OCI-LY3 (cell line): Measurements from ENCODE around the gene TDRD7.

Experiments used
- H2AFZ ChIP-seq: fragments of 200-600, 300-600 bp; shearing (Covaris generic); 2 replicates; pipeline ENCODE4 v1.6.0; 2014; ENCODE audit warnings: antibody characterized with exemption, low read depth, low read length
- H3K27ac ChIP-seq: fragments of 200-600, 300-600 bp; sonication (generic); 2 replicates; pipeline ENCODE4 v1.5.1; 2014; ENCODE audit warnings: mild to moderate bottlenecking, low read length, moderate library complexity, mixed read lengths
- H3K27me3 ChIP-seq: fragments of 200-600, 300-600 bp; sonication (generic); 2 replicates; pipeline ENCODE4 v1.6.1; 2014; ENCODE audit warnings: low read depth, low read length, mixed read lengths
- H3K36me3 ChIP-seq: fragments of 200-600, 300-600 bp; sonication (generic); replicated peaks from 2 replicates; pipeline ENCODE3; 2014; ENCODE audit warnings: low read depth, low read length, mixed read lengths
- H3K4me1 ChIP-seq: fragments of 300-600, 200-600 bp; sonication (generic); 2 replicates; pipeline ENCODE4 v1.6.1; 2014; ENCODE audit warnings: low read length, mixed read lengths
- H3K4me2 ChIP-seq: fragments of 200-600, 300-600 bp; sonication (generic); 2 replicates; pipeline ENCODE4 v1.6.1; 2014; ENCODE audit warnings: low read length, mixed read lengths
- H3K4me3 ChIP-seq: fragments of 300-600, 200-600 bp; sonication (generic); 2 replicates; pipeline ENCODE4 v1.5.1; 2014; ENCODE audit warnings: antibody characterized with exemption, mild to moderate bottlenecking, low read length, moderate library complexity
- H3K79me2 ChIP-seq: fragments of 300-600, 200-600 bp; shearing (Covaris generic); 2 replicates; pipeline ENCODE4 v1.6.1; 2014; ENCODE audit warnings: mild to moderate bottlenecking, low read length, mixed read lengths
- H3K9ac ChIP-seq: fragments of 300-600, 200-600 bp; shearing (Covaris generic); 2 replicates; pipeline ENCODE4 v1.6.0; 2014; ENCODE audit warnings: mild to moderate bottlenecking, low read length, moderate library complexity
- H3K9me3 ChIP-seq: fragments of 200-600, 300-600 bp; shearing (Covaris generic); 2 replicates; pipeline ENCODE4 v1.6.1; 2014; ENCODE audit warnings: low read length, mixed read lengths; ENCODE audit not compliant: insufficient read depth
- H4K20me1 ChIP-seq: fragments of 200-600, 300-600 bp; sonication (generic); 2 replicates; pipeline ENCODE4 v1.6.1; 2016; ENCODE audit warnings: low read length, mixed read lengths; ENCODE audit not compliant: insufficient read depth
- CTCF ChIP-seq: fragments of 200-600, 300-600 bp; sonication (generic); IDR thresholded peaks from 2 replicates; pipeline ENCODE4 v1.5.1; 2014; ENCODE audit warnings: antibody characterized with exemption, low read length, low read depth
- EZH2phosphoT487 ChIP-seq: fragments of 200-600 bp; shearing (Covaris generic); IDR thresholded peaks from 2 replicates; pipeline ENCODE4 v1.6.1; 2018; ENCODE audit warnings: antibody characterized with exemption, mixed run types, low read depth

Gene TDRD7

GRCh38 chr9:97535771-97536170 is 123.9 kb downstream of the TDRD7 start:
- Histone ChIP-seq H3K27ac (no peak overlapping the region), H3K79me2 (no peaks in the 10 kb centered on the region), H4K20me1 (no peaks in the 10 kb centered on the region), H3K4me1 (no peaks in the 10 kb centered on the region), H3K36me3 (no peaks in the 10 kb centered on the region), H3K4me3 (no peak overlapping the region), H3K9ac (no peak overlapping the region), H2AFZ (no peak overlapping the region), H3K9me3 (no peaks in the 10 kb centered on the region), H3K27me3 (peaks cover 20% of the 10 kb centered on the region), H3K4me2 (no peak overlapping the region)
- TF ChIP-seq CTCF (no peak), EZH2phosphoT487 (no peak)

GRCh38 chr9:97536480-97536879 is 124.6 kb downstream of the TDRD7 start:
- TF ChIP-seq CTCF (no peak), EZH2phosphoT487 (no peak)

GRCh38 chr9:97543561-97543960 is 131.7 kb downstream of the TDRD7 start:
- peaks cover 4% of the 10 kb centered on the region; the same call in 1 of the 2 replicates for H3K27me3 ChIP-seq
- H3K4me1 ChIP-seq = no peaks in the 10 kb centered on the region
- H3K4me3 ChIP-seq = no peak overlapping the region
- H3K27ac ChIP-seq = no peak overlapping the region
- no peaks in the 10 kb centered on the region for H3K79me2 ChIP-seq
- H3K36me3 ChIP-seq = no peaks in the 10 kb centered on the region
- no peaks in the 10 kb centered on the region for H4K20me1 ChIP-seq
- no peaks in the 10 kb centered on the region for H3K9me3 ChIP-seq
- TF ChIP-seq EZH2phosphoT487 (no peak), CTCF (no peak)
- H3K9ac ChIP-seq = no peak overlapping the region
- H2AFZ ChIP-seq = no peak overlapping the region
- no peak overlapping the region for H3K4me2 ChIP-seq

More at GRCh38 chr9:97536480-97536879, 124.6 kb downstream of the TDRD7 start:
- Histone ChIP-seq H3K4me1 (no peaks in the 10 kb centered on the region), H3K9me3 (no peaks in the 10 kb centered on the region), H3K27ac (no peak overlapping the region), H4K20me1 (no peaks in the 10 kb centered on the region), H2AFZ (no peak overlapping the region), H3K9ac (no peak overlapping the region), H3K4me2 (no peak overlapping the region), H3K36me3 (no peaks in the 10 kb centered on the region), H3K27me3 (peaks cover 20% of the 10 kb centered on the region), H3K4me3 (no peak overlapping the region), H3K79me2 (no peaks in the 10 kb centered on the region)

GRCh38 chr9:97545486-97545885 is 133.6 kb downstream of the TDRD7 start:
- Histone ChIP-seq H3K79me2 (no peaks in the 10 kb centered on the region), H3K4me3 (no peak overlapping the region), H4K20me1 (no peaks in the 10 kb centered on the region), H3K27ac (no peak overlapping the region), H3K4me1 (no peaks in the 10 kb centered on the region), H3K36me3 (no peaks in the 10 kb centered on the region), H3K4me2 (no peak overlapping the region), H2AFZ (0 out of 2 replicates have a peak overlapping the region, but pooled peaks have one; percentile 3), H3K27me3 (peaks cover 4% of the 10 kb centered on the region; the same call in 1 of the 2 replicates), H3K9me3 (no peaks in the 10 kb centered on the region), H3K9ac (no peak overlapping the region)
- no peak for TF ChIP-seq CTCF
- TF ChIP-seq EZH2phosphoT487 = no peak
